ENCODE results near the gene MYD88.

- no peak for TF ChIP-seq EZH2 (IDR thresholded peaks at IDR 0.05; ENCODE audit: insufficient read depth, poor library complexity, severe bottlenecking)
- no peak for TF ChIP-seq EZH2phosphoT487 (IDR thresholded peaks at IDR 0.05; ENCODE audit: insufficient read depth, low read depth)
Observed at GRCh38 chr3:38110314-38111050, 28.0 kb upstream of the MYD88 start.
